ENCODE data around the gene SNAP23. TPM values are rescaled to one million over a fixed set of nuclear protein-coding genes. Genes with fewer than 3 reads are reported as not detected.
A peak's percentile ranks its signal among the peaks of the same experiment; 100 is the strongest.

SNAP23 gene
- 10 to 100 TPM; 65.3 to 97.9 (median 90.3) TPM for total RNA-seq
- long read RNA-seq, donor 1, transcript SNAP23-201 (8 exons, 2,687 nt), result major isoform, 69 of 91 reads
- long read RNA-seq, donor 1, partial matches to known transcripts, result 2 of 91 reads
- long read RNA-seq, donor 1, other reads (novel, unspliced or antisense), result 20 of 91 reads
- long read RNA-seq, donor 2, transcript SNAP23-201 (8 exons, 2,687 nt), result major isoform, 59 of 79 reads
- long read RNA-seq, donor 2, partial matches to known transcripts, result 5 of 79 reads
- long read RNA-seq, donor 2, other reads (novel, unspliced or antisense), result 15 of 79 reads

GRCh38 chr15:42495361-42496212, at the start of gene SNAP23:
Gene SNAP23 (plus strand): TSS chr15:42495634. CDS start chr15:42511847, 16,213 bp downstream.
- Histone ChIP-seq H3K9me3 (no peaks in the 10 kb centered on the region), H3K36me3 (ENCODE audit: low read depth) (no peaks in the 10 kb centered on the region), H3K4me3 (peak within 1 kb of the TSS; percentile 33), H3K4me1 (ENCODE audit: low read depth) (peaks cover 34% of the 10 kb centered on the region)
- peak; percentile 93 for ATAC-seq
- TF ChIP-seq CTCF (IDR thresholded peaks at IDR 0.05), result no peak
- DNase-seq, result peak; percentile 95 to 96 (median 96)
- intact Hi-C loops (cut with DNase I, micrococcal nuclease), result no loop called here

GRCh38 chr15:42447599-42447998, 47.8 kb upstream of the SNAP23 start:
- no peak for TF ChIP-seq CTCF (IDR thresholded peaks at IDR 0.05)
- no peaks in the 10 kb centered on the region for H3K36me3 ChIP-seq (ENCODE audit: low read depth)
- no peak overlapping the region for H3K4me3 ChIP-seq
- H3K4me1 ChIP-seq (ENCODE audit: low read depth), result no peaks in the 10 kb centered on the region
- H3K9me3 ChIP-seq, result no peaks in the 10 kb centered on the region
- DNase-seq (no peak), ATAC-seq (no peak)
- intact Hi-C loops (cut with DNase I, micrococcal nuclease), result no loop called here

GRCh38 chr15:42448281-42448680, 47.2 kb upstream of the SNAP23 start:
- TF ChIP-seq CTCF (IDR thresholded peaks at IDR 0.05), result no peak
- Histone ChIP-seq H3K9me3 (no peaks in the 10 kb centered on the region), H3K4me1 (ENCODE audit: low read depth) (no peaks in the 10 kb centered on the region), H3K4me3 (no peak overlapping the region), H3K36me3 (ENCODE audit: low read depth) (no peaks in the 10 kb centered on the region)
- ATAC-seq (no peak), DNase-seq (no peak)
- intact Hi-C loops (cut with DNase I, micrococcal nuclease), result no loop called here

GRCh38 chr15:42449770-42450424, 45.5 kb upstream of the SNAP23 start:
- ATAC-seq (no peak), DNase-seq (no peak)
- no peaks in the 10 kb centered on the region for H3K4me1 ChIP-seq (ENCODE audit: low read depth)
- TF ChIP-seq CTCF (IDR thresholded peaks at IDR 0.05), result no peak
- H3K9me3 ChIP-seq, result no peaks in the 10 kb centered on the region
- intact Hi-C loops (cut with DNase I, micrococcal nuclease), result no loop called here
- no peaks in the 10 kb centered on the region for H3K36me3 ChIP-seq (ENCODE audit: low read depth)
- no peak overlapping the region for H3K4me3 ChIP-seq

- intact Hi-C loops (cut with DNase I, micrococcal nuclease), result no loop called here
- ATAC-seq (no peak), DNase-seq (no peak)
- TF ChIP-seq CTCF (IDR thresholded peaks at IDR 0.05), result no peak
- no peaks in the 10 kb centered on the region for H3K4me1 ChIP-seq (ENCODE audit: low read depth)
- no peaks in the 10 kb centered on the region for H3K36me3 ChIP-seq (ENCODE audit: low read depth)
- H3K4me3 ChIP-seq, result no peak overlapping the region
- H3K9me3 ChIP-seq, result no peaks in the 10 kb centered on the region
Observed at GRCh38 chr15:42450425-42450790, 45.0 kb upstream of the SNAP23 start.
